SK-N-SH (cell line): ENCODE data around the gene PNLDC1. TPM values are rescaled to one million over a fixed set of nuclear protein-coding genes. Genes with fewer than 3 reads are reported as not detected.

ENCODE experiments used
- CTCF ChIA-PET: fragments of 300-600, 350-600 bp; formaldehyde crosslinking; extraction: SDS; loops from one replicate; lab custom pipeline; 2021; lab: Yijun Ruan, JAX
- POLR2A ChIA-PET: fragments of 350-600 bp; sonication (Branson Sonifier 250); formaldehyde crosslinking; extraction: SDS; loops from one replicate; lab custom pipeline; 2020; ENCODE audit warnings: antibody characterized with exemption, inconsistent platforms; lab: Yijun Ruan, JAX
- DNase-seq: peaks from one replicate; pipeline ENCODE4 v3.0.0; 2012
- H2AFZ ChIP-seq: fragments of 200-600 bp; sonication (generic); 2 replicates; pipeline ENCODE4 v1.8.1; 2016; ENCODE audit warnings: antibody characterized with exemption, mild to moderate bottlenecking, low read depth
- H3F3A ChIP-seq: fragments of 200-600 bp; sonication (generic); replicated peaks from 2 replicates; pipeline ENCODE3; 2016; ENCODE audit warnings: antibody characterized with exemption, mild to moderate bottlenecking; ENCODE audit not compliant: insufficient read depth
- H3K27ac ChIP-seq, 2 experiments: fragments of 200-500 bp in 1 of 2; fragments of 200-600 bp in 1 of 2; sonication (Bioruptor generic) in 1 of 2; sonication (generic), shearing (Covaris generic) in 1 of 2; 2 replicates each; pipeline versions ENCODE4 v1.5.1 to v1.6.1; 2014 to 2016; ENCODE audit warnings: low read depth in 2 of 2, inconsistent platforms in 1 of 2, low read length in 1 of 2, mild to moderate bottlenecking in 1 of 2, mixed read lengths in 1 of 2
- H3K27me3 ChIP-seq: fragments of 200-600 bp; sonication (generic), shearing (Covaris generic); 2 replicates; pipeline ENCODE4 v1.6.1; 2016; ENCODE audit warnings: mixed run types; ENCODE audit not compliant: insufficient read depth
- H3K36me3 ChIP-seq, 2 experiments: fragments of 200-500 bp in 1 of 2; fragments of 200-600 bp in 1 of 2; sonication (Bioruptor generic) in 1 of 2; sonication (generic) in 1 of 2; replicated peaks in 1 of 2; 2 replicates each; pipeline versions ENCODE3 to v1.5.1; 2014 to 2016; ENCODE audit warnings: low read length in 1 of 2, mild to moderate bottlenecking in 1 of 2; ENCODE audit not compliant: insufficient read depth in 2 of 2, control insufficient read depth in 1 of 2
- H3K4me1 ChIP-seq, 2 experiments: fragments of 200-500 bp in 1 of 2; fragments of 200-600 bp in 1 of 2; sonication (Bioruptor generic) in 1 of 2; sonication (generic), shearing (Covaris generic) in 1 of 2; 2 replicates each; pipeline versions ENCODE4 v1.5.1 to v1.6.1; 2014 to 2016; ENCODE audit warnings: low read depth in 1 of 2, low read length in 1 of 2, mixed run types in 1 of 2; ENCODE audit not compliant: insufficient read depth in 2 of 2, control insufficient read depth in 1 of 2
- H3K4me2 ChIP-seq: fragments of 200-600 bp; sonication (generic), shearing (Covaris generic); 2 replicates; pipeline ENCODE4 v1.6.1; 2017; ENCODE audit warnings: mixed run types
- H3K4me3 ChIP-seq, 2 experiments: fragments of 200-500 bp in 1 of 2; fragments of 200-600 bp in 1 of 2; sonication (Bioruptor generic) in 1 of 2; sonication (generic), shearing (Covaris generic) in 1 of 2; 2 replicates each; pipeline versions ENCODE4 v1.5.1 to v1.8.1; 2014 to 2016; ENCODE audit warnings: low read depth in 2 of 2, inconsistent platforms in 1 of 2, low read length in 1 of 2, mild to moderate bottlenecking in 1 of 2, mixed read lengths in 1 of 2, moderate library complexity in 1 of 2
- H3K79me2 ChIP-seq: fragments of 200-600 bp; sonication (generic); 2 replicates; pipeline ENCODE4 v1.8.1; 2017; ENCODE audit warnings: mild to moderate bottlenecking; ENCODE audit not compliant: insufficient read depth
- H3K9ac ChIP-seq: fragments of 200-600 bp; sonication (generic); 2 replicates; pipeline ENCODE4 v1.6.1; 2017; ENCODE audit warnings: mixed run types
- H3K9me2 ChIP-seq: fragments of 200-600 bp; sonication (generic); 2 replicates; pipeline ENCODE4 v1.6.1; 2017; ENCODE audit warnings: mixed run types
- H3K9me3 ChIP-seq: fragments of 200-600 bp; sonication (generic); 2 replicates; pipeline ENCODE4 v1.6.1; 2017; ENCODE audit warnings: mixed run types, mild to moderate bottlenecking, moderate library complexity
- H4K20me1 ChIP-seq: fragments of 200-600 bp; sonication (generic); 2 replicates; pipeline ENCODE4 v1.6.1; 2017; ENCODE audit warnings: mild to moderate bottlenecking, mixed run types; ENCODE audit not compliant: insufficient read depth
- GABPA ChIP-seq: IDR thresholded peaks from 2 replicates; pipeline ENCODE4 v1.4.0; 2012; ENCODE audit warnings: low read depth, mild to moderate bottlenecking
- POLR2AphosphoS5 ChIP-seq: IDR thresholded peaks from 2 replicates; pipeline ENCODE4 v1.6.1; 2012; ENCODE audit warnings: low read depth, low read length
- RAD21 ChIP-seq: IDR thresholded peaks from 2 replicates; pipeline ENCODE4 v1.6.1; 2012; ENCODE audit warnings: mild to moderate bottlenecking, low read length
- RCOR1 ChIP-seq: fragments of 150-350 bp; IDR thresholded peaks from 2 replicates; pipeline ENCODE4 v1.6.1; 2017; ENCODE audit warnings: antibody characterized with exemption, low read length
- SIN3A ChIP-seq: IDR thresholded peaks from 2 replicates; pipeline ENCODE4 v1.6.1; 2012; ENCODE audit warnings: low read depth, mild to moderate bottlenecking, low read length, moderate library complexity, borderline replicate concordance
- TEAD4 ChIP-seq: IDR thresholded peaks from 2 replicates; pipeline ENCODE4 v1.4.0; 2012; ENCODE audit warnings: mild to moderate bottlenecking, borderline replicate concordance; ENCODE audit not compliant: insufficient read depth
- ZBTB33 ChIP-seq: IDR thresholded peaks from 2 replicates; pipeline ENCODE4 v1.4.0; 2012; ENCODE audit warnings: low read depth, borderline replicate concordance
- WGBS: methylation state at CpG from one replicate; pipeline ENCODE4 v1.1.6; 2017; ENCODE audit warnings: low lambda C conversion rate; 5-methylcytosine and 5-hydroxymethylcytosine counted together
- polyA plus RNA-seq, 3 experiments: library from polyadenylated mRNA; depleted of rRNA; stranded (reverse); fragments of >200 nt; gene quantifications; 2 replicates each; pipeline ENCODE4 v1.2.3, GENCODE V29; 2012
- TF ChIP-seq, protein P1 (sequence below): IDR thresholded peaks from 2 replicates; pipeline ENCODE4 v1.4.0; 2012; ENCODE audit warnings: low read depth, borderline replicate concordance

The PNLDC1 gene
- polyA plus RNA-seq, 1 of the 3 experiments (the other 2 are of a cell fraction) = not detected

DNA sequence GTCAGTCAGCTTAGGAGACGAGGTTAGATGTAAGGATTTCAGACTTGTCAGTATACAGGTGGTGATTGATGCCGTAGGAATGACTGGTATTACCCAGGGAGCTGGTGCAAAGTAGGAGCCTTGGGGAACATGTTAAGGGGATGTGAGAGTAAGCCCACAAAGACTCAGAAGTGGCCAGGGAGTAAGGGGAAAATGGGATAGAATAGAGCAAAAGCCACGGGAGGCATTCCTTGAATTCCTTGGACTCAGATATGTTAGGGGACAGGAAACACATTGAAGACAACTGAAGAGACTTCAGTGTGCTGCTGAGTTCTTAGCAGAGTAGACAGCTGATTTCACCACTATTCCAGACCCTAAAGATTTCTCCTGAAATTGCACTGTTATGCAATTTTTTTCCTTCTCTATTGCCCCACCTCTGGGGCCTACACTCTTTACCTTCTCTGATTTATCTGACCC lies 39.4 kb upstream of the PNLDC1 start:
- peaks cover 34% of the 10 kb centered on the region for H3K79me2 ChIP-seq
- CTCF ChIA-PET = interaction anchor here (0.7 to 1.4 kb wide), 2 partner anchors 9 to 30 kb away, joined by 3 read pairs; no protein-coding TSS in a partner anchor
- H3K4me3 ChIP-seq = peak overlapping the region in 1 of 2 experiments; percentile 75; a peak in 2 of 4 replicates

DNA sequence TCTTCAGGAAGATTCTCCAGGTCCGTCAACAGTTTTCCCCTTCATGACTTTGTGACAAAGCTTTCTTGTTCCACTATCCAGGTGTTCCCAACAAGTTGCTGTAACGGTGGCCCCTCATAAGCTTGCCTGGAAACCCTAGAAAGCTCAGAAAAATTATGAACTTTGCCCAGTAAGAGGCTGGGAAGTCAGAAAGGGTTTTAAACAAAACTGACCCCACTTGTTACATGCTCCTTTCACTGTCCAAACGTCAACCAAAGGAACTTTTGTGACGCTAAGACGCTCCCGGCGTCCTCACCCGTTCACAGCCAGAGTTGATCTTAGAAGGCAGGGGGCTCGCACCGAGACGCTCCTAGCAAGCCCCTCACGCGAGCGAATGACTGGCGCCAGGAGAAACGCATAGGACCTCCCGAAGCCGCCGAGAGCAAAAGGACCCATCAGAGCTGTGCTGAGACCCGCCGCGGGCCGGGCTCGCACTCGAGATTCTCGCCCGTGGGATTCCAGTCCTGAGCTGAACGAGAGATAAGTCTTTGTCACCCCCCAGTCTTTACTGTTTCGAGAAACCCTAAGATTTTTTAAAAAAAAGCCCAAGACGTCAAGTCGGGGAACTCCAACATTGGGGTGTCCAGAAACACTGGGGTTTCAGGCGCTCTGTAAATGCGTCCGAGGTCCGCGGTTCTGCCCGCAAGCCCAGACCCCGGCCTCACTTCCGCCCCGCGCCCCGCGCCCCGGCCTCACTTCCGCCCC lies 38.8 kb upstream of the PNLDC1 start:
- no peaks in the 10 kb centered on the region for H3K27me3 ChIP-seq
- H3K4me3 ChIP-seq = peak overlapping the region; percentile 75 to 85
- no peaks in the 10 kb centered on the region for H3K9me3 ChIP-seq
- H4K20me1 ChIP-seq = no peaks in the 10 kb centered on the region
- H3K4me1 ChIP-seq = peaks cover 13 to 20% of the 10 kb centered on the region in 2 experiments
- peak; percentile 36 for DNase-seq
- 6% methylated on average over 20 of the region's 45 CpGs for WGBS
- peaks cover 29% of the 10 kb centered on the region for H3K79me2 ChIP-seq
- peaks cover 33 to 43% of the 10 kb centered on the region in 2 experiments for H3K36me3 ChIP-seq
- H3K9ac ChIP-seq = peak overlapping the region; percentile 87
- H3F3A ChIP-seq = peaks cover 43% of the 10 kb centered on the region
- TF ChIP-seq RCOR1 (no peak), GABPA (peak; percentile 56)
- TF ChIP-seq, protein P1, sequence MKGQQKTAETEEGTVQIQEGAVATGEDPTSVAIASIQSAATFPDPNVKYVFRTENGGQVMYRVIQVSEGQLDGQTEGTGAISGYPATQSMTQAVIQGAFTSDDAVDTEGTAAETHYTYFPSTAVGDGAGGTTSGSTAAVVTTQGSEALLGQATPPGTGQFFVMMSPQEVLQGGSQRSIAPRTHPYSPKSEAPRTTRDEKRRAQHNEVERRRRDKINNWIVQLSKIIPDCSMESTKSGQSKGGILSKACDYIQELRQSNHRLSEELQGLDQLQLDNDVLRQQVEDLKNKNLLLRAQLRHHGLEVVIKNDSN = no peak
- TF ChIP-seq, all 33 proteins: peak for 1
- peak overlapping the region; percentile 99 for H3K4me2 ChIP-seq
- no peaks in the 10 kb centered on the region for H3K9me2 ChIP-seq
- peak overlapping the region; percentile 91 to 94 for H3K27ac ChIP-seq
- ChIA-PET CTCF (interaction anchor here (0.7 to 1.4 kb wide), 3 partner anchors 10 to 32 kb away, joined by 3 read pairs; no protein-coding TSS in a partner anchor), POLR2A (interaction anchor here (2.2 to 2.3 kb wide), 2 partner anchors 28 to 35 kb away, joined by 11 read pairs; partner anchors contain the start of genes MRPL18, TCP1 and WTAP)
- H2AFZ ChIP-seq = peak overlapping the region; percentile 88; the same call in 1 of the 2 replicates

More for the DNA sequence above, 39.4 kb upstream of the PNLDC1 start:
- POLR2A ChIA-PET = interaction anchor here (2.2 to 2.3 kb wide), 2 partner anchors 29 to 34 kb away, joined by 11 read pairs; partner anchors contain the start of genes MRPL18, TCP1 and WTAP
- Histone ChIP-seq H3K9me2 (no peaks in the 10 kb centered on the region), H2AFZ (no peak overlapping the region), H3K27ac (peak overlapping the region; percentile 91 to 94), H3K4me2 (peak overlapping the region; percentile 99), H3K27me3 (no peaks in the 10 kb centered on the region), H3K9me3 (no peaks in the 10 kb centered on the region), H3K36me3 (peaks cover 36 to 43% of the 10 kb centered on the region in 2 experiments), H3K4me1 (peaks cover 13 to 20% of the 10 kb centered on the region in 2 experiments), H3F3A (peaks cover 49% of the 10 kb centered on the region), H3K9ac (peak overlapping the region; percentile 87; the same call in 1 of the 2 replicates), H4K20me1 (no peaks in the 10 kb centered on the region)
- DNase-seq = no peak
- TF ChIP-seq TEAD4 (peak; percentile 53; the same call in 1 of the 2 replicates), ZBTB33 (no peak), RAD21 (no peak), POLR2AphosphoS5 (peak; percentile 28; the same call in 1 of the 2 replicates), SIN3A (0 out of 2 replicates have a peak, but pooled peaks have one; percentile 42)
- WGBS = 33% methylated on average over 3 of the region's 3 CpGs
